GM18502 (cell line): ENCODE measurements around the gene RABEP1.

ENCODE experiments used
- ATAC-seq: cut with Tn5 transposase; IDR thresholded peaks from one replicate; pipeline ENCODE4 v1.9.1; 2021; ENCODE audit warnings: mild to moderate bottlenecking; ENCODE audit not compliant: unreplicated experiment, poor library complexity

Gene RABEP1

DNA sequence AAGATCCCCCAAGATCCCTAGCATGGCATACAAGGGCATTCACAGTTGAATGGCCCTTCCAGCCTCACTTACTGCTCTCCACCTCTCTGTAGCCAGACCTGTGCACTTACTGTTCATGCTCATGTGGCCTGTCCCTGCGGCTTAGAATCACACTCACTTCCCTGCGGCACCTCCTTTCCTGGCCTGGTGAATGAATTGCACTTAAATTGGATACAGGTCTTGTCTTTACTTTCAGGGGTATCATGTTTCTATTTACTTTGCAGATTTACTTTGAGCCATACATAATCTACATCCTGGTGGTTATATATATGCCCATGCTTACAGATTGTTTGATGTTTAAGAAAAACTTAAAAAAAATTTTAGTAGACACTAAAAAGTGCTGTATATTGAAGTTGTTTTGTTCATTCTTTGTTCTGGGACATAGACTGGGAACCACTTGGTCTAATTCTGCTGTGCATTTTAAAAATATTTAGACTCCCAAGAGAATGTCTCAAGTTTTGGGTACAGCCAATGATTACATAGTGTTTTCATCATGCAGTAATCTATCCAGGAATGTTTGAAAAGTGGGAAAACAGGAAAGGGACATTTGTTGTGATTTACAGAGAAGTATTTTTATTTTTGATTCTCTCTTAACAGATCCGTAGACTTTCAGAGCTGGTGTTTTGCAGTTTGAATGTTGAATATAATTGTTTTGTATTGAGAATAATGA is 73.5 kb downstream of the RABEP1 start:
- no peak for ATAC-seq

DNA sequence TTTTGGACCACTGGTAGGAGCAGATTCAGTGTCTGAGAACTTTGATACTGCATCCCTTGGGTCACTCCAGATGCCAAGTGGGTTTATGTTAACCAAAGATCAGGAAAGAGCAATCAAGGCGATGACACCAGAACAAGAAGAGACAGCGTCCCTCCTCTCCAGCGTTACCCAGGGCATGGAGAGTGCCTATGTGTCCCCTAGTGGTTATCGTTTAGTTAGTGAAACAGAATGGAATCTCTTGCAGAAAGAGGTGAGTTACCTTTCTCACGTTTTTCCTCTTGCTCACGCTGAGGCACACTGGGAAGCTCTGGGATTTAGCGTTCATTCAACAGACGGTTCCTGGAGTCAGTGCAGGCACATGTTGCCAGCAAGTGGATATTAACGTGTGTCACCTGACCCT is 79.3 kb downstream of the RABEP1 start:
- ATAC-seq: no peak

DNA sequence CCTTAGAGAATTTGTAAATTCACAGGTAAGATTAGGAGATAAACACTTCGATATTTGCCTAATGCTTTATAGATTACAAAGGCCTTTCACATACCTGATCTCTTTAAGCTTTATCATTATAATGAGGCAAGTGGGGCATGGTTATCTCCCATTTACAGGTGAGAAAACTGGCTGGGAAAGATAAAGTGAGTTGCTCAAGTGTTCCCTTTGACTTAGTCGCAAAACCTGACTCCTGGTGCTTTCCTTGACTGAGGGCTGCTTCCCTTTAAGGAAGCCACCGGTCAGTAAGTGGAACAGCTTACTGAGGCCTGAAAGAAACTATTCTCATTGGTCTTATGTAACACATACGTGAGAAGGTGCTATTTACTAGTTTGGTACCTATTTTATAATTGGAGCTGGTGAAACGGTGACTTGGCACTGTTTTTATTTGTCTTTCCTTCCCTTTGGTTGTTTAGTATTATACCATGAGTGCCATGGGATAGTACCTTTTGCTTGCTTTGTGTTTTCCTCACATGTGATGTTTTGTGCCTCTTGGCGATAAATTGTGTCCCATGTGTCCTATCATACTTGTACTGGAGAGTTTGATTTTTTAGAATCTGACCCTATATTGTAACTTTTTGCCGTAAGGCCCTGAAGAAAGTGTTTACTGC is 80.2 kb downstream of the RABEP1 start:
- no peak for ATAC-seq

DNA sequence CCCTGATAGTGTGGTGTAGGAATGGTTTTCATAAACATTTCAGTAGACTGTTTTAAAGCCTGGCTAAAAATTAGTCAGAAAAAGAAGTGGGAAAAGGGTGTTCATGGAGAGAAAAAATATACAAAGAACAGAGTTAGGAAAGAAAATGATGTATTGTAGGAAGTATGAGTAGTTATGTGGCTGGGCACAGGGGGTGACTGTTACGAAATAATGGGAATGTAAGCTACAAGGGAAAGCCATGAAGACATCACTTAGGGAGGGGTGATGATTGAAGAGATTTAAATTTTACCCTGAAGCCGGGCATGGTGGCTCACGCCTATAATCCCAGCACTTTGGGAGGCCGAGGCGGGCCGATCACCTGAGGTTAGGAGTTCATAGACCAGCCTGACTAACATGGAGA is 82.1 kb downstream of the RABEP1 start:
- no peak for ATAC-seq

DNA sequence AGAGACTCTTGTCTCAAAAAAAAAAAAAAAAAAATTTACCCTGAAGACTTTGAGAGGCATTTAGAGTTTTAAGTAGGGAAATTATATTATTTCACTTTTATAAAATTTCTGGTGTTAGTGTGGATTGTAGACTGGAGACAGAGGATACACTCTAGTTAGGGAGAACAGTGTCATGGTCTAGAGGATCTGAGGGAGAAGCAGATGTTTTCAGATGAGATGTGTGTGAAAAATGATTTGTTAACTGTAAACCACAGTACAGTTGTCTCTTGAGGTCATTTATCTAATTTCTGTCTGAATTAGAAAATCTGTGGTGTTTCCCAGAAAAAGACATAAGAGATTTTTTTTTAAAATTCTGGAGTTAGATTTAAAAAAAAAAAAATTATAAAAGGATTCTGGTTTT is 82.6 kb downstream of the RABEP1 start:
- ATAC-seq: no peak

DNA sequence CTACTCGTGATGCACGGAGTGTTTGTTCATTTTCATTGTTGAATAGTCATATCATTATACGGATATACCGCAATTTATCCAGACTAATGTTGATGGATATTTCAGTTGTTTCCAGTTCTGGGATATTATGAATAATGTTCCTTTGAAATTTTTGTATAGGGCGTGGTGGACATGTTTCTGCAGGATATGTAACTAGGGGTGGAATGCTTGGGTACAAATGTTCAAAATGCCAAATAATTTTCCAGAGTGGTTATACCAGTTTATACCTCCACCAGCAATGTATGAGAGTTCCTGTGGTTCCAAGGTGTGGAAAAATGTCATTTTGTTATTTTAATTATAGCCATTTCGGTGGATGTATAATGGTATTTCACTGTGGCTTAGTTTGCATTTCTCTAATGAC is 83.7 kb downstream of the RABEP1 start:
- ATAC-seq: no peak

DNA sequence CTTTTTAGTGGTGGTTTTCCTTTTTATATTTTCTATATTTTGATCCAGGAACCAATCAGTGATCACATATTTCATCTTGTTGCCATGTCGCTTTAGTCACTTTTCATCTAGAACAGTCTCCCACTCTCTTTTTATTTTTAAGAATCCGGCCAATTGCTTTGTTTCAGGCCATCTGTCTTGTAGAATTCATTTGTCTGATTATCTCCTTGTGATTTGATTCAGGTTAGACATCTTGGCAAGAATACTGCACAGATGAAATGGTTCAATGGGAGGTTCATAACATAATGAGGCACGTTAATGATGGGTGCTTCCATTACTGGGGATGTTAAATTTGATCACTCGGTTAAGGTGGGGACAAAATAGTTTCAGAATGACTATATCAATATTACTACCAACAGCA is 88.3 kb downstream of the RABEP1 start:
- no peak for ATAC-seq

DNA sequence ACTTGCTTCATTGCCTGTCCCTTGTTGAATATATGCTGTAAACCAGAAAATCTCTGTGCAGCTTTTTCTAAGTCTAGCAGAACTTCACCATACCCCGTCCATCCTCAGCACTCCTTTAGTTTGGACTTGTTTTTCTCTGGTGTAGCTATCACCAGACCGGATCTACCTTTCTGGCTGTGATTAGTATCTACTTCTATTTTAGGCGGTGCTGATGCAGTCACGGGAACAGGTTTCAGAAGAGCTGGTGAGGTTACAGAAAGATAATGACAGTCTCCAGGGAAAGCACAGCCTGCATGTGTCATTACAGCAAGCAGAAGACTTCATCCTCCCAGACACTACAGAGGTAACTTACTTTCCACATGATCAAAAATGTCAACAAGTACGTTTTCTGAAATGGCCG is 91.0 kb downstream of the RABEP1 start:
- ATAC-seq: no peak

DNA sequence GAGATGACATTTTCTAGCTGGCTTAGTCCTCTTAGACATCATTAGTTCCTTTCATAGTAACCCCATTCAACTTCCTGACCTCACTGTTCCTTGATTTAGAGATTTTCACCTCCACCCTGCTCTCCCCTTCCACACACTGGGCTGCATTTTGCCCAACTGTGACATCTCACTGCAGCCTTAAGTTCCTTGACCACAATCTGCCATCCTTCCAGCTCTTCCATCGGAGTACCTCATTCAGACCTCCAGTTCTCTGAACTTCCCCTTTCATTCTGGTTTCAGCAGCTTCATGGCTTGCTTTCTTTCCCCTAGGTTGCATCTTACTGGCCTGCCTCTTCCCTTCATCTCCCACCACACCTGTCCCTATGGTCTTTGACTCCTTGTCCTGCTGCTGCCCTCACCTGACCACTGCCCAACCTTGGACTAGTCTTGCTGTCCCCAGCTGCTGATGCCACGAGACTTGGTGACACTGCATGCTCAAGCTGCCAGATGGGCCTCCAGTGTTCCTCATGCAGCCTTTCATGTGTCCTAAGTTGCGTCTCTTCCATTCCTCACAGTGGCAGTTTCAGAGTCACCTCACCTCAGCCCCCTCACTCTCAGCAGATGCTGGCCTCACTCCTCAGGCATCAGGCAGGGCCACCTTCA is 96.6 kb downstream of the RABEP1 start:
- no peak for ATAC-seq

DNA sequence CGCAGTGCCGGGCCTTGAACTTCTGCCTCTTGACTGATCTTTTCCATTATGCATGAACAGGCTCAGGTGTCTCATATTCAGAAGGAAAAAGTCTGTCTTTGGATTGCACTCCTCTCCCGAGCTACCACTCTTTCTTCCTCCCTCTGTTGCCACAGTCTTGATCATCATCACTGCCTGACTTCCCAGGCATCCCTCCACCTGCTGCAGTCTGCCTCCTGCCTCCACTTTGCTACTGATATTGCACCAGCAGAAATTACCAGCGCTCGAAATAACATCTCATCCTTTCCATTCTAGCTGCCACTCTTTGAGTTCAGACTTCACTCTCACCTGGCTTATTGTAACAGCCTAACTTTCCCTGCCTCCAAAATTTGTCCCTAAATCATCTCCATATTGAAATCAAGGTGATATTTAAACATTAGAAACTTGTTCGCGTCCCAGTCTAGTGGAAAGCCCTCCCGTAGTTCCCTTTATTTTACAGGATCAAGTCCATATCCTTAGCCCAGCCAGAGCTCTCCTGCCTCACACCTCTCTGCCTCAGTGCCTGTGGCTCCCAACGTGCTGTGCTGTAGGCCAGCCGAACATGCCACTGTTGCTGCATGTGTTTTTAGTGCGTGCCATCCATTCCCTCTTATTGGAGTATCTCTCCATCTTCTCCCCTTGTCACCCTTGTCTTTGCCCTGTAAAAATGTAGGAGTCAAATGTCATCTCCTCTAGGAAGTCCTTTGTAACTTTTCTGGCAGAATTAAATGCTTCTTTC is 97.4 kb downstream of the RABEP1 start:
- no peak for ATAC-seq

DNA sequence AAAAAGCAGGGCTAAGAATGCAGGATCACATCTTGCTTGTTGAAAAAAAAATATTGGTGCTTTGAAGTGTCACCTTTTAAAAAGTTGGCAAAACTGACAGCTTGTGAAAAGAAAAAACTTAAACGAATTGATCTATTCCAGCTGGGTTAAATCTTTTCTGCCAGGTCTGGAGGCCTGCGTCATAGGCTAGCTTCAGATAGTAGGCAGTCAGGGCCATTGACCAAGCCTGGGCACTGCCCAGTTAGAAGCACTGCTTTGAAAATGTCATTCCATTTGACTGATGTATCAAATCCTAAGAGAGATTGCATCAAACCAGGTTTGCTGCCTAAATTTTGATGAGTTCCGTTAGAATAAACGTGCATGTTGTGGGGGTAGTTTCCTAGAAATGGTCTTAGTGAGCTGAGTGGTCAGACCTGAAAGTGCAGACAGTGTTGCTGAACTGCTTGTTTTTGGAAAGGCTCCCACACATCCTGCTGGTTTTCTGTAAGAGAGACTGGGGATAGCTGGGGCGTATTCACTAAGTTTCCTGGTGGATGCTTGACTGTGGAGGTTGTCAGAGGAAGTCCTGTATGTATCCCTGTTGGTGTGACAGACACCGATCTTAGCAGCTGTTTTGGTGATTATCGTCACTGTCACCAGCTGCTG is 98.5 kb downstream of the RABEP1 start:
- no peak for ATAC-seq

DNA sequence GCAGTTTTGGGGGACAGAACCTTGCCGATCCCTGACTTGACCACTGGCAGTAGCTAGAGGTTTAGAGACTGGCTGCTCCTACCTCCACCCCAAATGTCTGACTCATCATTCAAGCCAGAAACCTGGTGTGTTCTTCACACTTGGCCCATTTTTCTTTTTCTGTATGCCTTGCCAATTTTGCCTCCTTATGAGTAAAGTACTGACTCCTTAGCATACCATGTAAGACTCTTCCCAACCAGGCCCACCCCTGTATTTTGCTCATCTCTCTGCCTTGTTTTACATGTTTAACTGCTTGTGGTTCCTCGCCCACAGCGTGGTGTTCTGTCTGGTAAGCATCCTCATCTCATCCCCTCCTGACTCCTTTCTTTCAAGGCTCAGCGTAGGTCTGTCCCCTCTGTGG is 99.5 kb downstream of the RABEP1 start:
- no peak for ATAC-seq

DNA sequence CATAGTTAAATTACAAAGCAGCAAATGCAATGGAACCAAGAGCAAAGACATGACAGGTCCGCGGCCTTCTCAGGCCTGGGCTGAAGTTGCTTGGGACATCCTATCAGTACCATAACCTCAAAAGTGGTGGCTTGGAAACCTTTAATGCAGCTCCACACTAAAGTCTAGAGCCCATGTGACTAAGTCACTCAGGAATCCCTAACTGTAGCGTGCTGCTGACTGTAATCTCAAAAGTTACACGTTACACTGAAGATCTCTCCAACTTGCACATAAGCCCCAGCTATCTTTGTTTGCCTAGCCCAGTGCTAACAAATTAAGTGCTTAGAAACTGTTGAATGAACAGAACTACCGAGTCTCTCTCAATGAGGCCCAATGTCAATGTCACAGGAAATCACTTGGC is 109.6 kb downstream of the RABEP1 start:
- no peak for ATAC-seq

DNA sequence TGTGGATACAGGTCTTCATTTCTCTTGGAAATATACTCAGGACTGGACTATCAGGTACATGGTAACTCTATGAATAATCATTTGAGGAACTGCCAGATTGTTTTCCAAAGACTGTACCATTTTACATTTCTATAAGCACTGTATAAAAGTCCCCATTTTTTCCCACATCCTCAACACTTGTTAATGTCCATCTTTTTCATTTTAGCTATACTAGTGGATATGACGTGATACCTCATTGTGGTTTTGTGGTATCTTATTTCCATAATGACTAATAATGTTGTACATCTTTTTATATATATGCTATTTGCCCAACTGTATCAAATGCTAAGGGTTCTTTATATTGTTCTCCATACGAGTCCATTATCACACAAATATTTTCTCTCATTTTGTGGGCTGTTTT is 114.5 kb downstream of the RABEP1 start:
- no peak for ATAC-seq

DNA sequence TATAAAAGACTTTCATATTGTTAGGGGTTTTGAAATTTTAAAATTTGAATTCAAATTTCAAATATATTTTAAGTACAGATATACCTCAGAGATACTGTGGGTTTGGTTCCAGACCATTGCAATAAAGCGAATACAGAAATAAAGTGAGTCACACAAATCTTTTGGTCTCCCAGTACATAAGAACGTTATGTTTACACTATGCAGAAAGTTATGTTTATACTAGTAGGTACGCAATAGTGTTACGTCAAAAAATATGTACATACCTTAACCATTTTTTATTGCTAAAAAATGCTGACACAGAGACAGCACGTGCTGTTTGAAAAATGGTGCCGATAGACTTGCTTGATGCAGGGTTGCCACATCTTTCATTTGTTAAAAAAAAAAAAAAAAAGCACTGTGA is 117.7 kb downstream of the RABEP1 start:
- ATAC-seq: no peak

DNA sequence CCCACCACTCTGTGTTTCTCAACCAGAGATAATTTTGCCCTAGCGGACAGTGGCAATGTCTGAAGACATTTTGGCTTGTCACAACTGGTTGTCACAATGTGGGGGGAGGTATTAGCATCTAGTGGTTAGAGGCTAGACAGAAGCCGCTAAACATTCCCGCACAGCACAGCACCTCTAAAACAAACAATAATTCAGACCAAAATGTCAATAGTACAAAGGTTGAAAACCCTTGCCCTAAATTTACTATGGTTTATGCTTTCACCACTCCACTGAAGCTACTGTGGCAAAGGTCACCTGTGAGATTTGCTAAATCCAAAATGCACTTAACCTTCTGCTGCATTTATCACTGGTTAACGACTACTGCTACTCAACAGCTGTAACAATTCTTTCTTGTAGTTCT is 123.3 kb downstream of the RABEP1 start:
- ATAC-seq: no peak

DNA sequence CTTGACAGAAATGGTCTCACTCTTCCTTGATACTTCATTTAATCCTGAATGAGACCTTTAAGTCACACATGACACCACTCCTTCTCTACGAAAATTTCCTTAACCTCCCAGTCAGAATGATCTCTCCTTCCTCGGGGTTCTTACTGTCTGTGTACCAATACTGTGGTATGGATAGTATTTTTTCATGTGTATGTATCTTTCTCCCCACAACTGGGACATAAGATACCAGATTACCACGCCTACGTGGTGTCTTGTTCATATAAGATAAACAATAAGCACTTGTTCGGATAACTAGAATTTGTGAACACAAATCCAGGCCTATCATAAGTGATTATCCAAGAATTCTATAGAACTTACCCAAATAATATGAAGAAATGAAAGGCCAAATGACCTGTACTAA is 126.1 kb downstream of the RABEP1 start:
- ATAC-seq: no peak

DNA sequence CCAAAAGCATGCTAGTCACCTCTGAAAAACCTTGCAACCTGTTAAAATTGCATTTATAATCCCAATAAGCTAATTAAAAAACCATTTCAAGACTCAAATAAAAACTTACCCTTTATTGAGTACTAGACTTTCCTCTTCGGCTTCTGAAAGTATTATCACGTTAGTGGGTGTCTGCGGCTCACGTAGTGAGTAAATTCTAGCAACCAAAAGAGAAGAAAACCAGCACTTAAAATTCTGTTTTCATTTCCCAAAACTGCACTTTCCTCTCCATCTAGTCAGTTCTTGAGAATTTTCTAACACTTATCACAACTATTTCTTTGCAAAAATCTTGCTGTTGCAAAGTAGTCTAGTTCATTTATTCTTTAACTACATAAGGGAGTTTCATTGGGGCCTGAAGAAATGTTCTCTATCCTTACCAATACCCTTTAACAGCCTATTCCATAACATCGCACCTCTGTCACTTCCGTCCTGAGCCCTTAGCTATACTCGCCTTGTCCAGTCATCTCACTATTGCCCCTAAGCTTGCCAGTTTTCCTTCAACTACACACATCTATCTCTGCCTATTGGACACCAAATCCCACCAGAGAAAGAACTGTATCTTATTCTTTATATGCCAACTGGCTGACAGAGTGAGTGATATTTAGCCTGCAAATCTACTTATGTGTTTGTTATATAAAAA is 128.6 kb downstream of the RABEP1 start:
- no peak for ATAC-seq

DNA sequence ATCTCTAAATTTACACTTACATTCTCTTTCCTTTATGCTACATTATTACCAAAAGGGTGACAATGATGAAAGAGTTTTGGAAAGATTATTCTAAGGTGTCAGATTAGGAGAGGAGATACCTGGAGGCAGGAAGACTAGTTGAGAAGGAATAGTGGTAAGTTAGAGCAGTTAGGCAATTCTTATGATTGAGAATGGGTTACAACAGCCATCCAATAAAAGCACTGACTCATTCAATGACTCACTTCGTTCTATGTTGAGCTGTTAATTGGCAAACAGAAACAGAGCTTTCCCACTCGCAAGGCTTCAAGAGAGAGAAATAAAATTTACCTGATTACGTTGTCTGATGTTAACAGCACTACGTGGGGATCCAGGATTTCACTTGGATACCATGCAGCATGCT is 131.6 kb downstream of the RABEP1 start:
- no peak for ATAC-seq

DNA sequence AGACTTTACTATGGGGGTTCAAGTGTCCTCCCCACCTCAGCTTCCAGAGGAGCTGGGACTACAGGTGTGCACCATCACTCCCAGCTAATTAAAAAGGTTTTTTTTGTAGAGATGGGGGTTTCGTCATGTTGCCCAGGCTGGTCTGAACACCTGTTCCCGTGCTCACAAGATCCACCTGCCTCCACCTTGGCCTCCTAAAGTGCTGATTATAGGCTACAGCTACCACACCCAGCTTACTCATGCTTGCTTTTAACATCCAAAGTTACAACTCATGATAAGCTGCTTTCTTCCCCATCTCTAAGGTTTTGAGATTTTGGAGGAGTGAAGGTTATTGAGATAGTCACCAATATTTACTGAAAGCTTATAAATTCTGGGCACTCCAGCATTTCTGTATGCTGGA is 134.8 kb downstream of the RABEP1 start:
- ATAC-seq: no peak
